ENCODE measurements around the gene ZNF639. TPM values are rescaled to one million over a fixed set of nuclear protein-coding genes. Genes with fewer than 3 reads are reported as not detected.
A peak's percentile ranks its signal among the peaks of the same experiment; 100 is the strongest.
"Not testable (repeated sequence)": the region's sequence is repeated elsewhere in the genome, so short reads cannot be mapped to it uniquely, and the experiment has no call there.

Gene ZNF639, protein sequence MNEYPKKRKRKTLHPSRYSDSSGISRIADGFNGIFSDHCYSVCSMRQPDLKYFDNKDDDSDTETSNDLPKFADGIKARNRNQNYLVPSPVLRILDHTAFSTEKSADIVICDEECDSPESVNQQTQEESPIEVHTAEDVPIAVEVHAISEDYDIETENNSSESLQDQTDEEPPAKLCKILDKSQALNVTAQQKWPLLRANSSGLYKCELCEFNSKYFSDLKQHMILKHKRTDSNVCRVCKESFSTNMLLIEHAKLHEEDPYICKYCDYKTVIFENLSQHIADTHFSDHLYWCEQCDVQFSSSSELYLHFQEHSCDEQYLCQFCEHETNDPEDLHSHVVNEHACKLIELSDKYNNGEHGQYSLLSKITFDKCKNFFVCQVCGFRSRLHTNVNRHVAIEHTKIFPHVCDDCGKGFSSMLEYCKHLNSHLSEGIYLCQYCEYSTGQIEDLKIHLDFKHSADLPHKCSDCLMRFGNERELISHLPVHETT
- 28.9 TPM for total RNA-seq
- long read RNA-seq, transcript ZNF639-209 (6 exons, 2,033 nt), result minor isoform, 19 of 63 reads
- long read RNA-seq, transcript ZNF639-207 (7 exons, 1,228 nt), result major isoform, 27 of 63 reads
- long read RNA-seq, partial matches to known transcripts, result 1 of 63 reads
- long read RNA-seq, other reads (novel, unspliced or antisense), result 12 of 63 reads

DNA sequence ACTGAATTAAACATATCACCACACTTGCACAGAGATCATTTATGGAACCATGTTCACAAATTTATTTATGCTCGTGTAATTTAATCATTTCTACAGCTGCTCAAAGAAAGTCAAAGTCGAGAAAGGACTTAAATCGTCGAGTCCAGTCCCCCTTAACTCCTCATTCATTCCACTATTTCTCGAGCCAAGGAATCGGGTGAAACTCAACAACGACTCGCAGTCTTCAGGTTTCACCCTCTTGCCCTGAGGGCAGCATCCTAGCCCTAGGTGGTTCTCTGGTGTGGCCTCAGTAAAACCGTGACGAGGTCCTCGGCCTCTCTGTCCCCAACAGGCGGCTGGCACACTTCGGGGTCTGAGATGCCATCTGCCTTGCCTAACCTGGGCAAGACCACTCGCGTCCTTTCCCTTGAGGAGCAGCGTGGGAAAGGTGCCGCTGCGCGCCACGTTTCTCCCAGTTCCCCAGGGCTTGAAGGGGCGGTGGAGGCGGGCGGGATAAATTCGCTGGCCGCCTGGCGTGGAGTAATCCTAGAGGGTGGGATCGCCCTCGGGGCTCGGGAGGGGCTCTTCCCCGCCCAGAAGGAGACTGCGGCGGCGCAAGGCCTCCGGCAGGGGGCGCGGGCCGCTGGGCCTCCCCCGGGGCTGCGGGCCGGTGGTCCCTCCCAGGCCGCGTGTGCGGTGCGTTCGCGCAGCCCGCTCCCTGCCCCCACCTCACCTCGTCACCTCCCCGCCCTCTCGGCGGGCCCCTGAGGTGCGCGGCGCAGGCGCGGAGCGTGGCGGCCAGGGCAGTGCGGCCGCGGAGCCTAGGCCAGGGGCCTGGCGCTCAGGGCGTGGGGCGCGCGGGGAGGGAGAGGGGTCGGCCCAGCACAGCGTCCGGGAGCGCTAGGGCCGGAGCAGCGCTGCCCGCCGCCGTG is at the start of gene ZNF639:
TSS of gene ZNF639 (plus strand) at position 746 of the 911 bp plus-strand sequence. CDS start 5,263 bp downstream, outside the sequence.
- Histone ChIP-seq H3K4me1 (peaks cover 15% of the 10 kb centered on the region), H3K4me3 (peak within 1 kb of the TSS; percentile 88), H3K9me3 (no peaks in the 10 kb centered on the region), H3K27ac (peak within 1 kb of the TSS; percentile 96), H3K27me3 (no peaks in the 10 kb centered on the region), H3K36me3 (no peaks in the 10 kb centered on the region)
- TF ChIP-seq, protein P1, sequence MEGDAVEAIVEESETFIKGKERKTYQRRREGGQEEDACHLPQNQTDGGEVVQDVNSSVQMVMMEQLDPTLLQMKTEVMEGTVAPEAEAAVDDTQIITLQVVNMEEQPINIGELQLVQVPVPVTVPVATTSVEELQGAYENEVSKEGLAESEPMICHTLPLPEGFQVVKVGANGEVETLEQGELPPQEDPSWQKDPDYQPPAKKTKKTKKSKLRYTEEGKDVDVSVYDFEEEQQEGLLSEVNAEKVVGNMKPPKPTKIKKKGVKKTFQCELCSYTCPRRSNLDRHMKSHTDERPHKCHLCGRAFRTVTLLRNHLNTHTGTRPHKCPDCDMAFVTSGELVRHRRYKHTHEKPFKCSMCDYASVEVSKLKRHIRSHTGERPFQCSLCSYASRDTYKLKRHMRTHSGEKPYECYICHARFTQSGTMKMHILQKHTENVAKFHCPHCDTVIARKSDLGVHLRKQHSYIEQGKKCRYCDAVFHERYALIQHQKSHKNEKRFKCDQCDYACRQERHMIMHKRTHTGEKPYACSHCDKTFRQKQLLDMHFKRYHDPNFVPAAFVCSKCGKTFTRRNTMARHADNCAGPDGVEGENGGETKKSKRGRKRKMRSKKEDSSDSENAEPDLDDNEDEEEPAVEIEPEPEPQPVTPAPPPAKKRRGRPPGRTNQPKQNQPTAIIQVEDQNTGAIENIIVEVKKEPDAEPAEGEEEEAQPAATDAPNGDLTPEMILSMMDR (IDR thresholded peaks at IDR 0.05), result peak; percentile 83
- intact Hi-C loops (cut with DNase I), result no loop called here
- ATAC-seq (peak; percentile 95), DNase-seq (peak; percentile 92)

DNA sequence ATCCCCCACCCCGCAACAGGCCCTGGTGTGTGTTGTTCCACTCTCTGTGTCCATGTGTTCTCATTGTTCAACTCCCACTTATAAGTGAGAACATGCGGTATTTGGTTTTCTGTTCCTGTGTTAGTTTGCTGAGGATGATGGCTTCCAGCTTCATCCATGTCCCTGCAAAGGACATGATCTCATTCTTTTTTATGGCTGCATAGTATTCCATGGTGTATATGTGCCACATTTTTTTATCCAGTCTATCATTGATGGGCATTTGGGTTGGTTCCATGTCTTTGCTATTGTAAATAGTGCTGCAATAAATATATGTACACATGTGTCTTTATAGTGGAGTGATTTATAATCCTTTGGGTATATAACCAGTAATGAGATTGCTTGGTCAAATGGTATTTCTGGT is 48.4 kb upstream of the ZNF639 start:
- ATAC-seq; H3K9me3 ChIP-seq; H3K27ac ChIP-seq; H3K4me1 ChIP-seq; H3K36me3 ChIP-seq; DNase-seq; H3K4me3 ChIP-seq; intact Hi-C loops (cut with DNase I); H3K27me3 ChIP-seq: not testable (repeated sequence)

DNA sequence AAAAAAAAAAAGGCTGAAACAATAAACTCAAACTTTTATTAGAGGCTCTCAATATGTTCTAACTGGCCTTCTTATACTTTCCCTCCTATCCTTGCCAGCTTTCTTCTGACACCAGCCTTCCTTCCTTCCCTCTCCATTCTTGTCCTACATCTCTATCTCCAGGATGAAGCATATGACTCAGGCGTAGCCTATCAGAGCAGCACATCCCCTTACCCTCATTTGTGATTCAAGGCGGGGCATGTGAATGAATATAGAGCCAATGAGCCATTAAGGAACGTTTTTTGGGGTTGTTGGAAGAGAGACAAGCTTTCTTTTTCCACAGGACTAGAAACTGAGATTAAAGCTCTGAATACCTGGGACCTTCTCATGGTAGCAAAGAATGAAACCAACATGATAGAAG is 46.8 kb upstream of the ZNF639 start:
- no peaks in the 10 kb centered on the region for H3K9me3 ChIP-seq
- DNase-seq, result no peak
- TF ChIP-seq, protein P1 (IDR thresholded peaks at IDR 0.05), result no peak
- H3K36me3 ChIP-seq, result no peaks in the 10 kb centered on the region
- no peak for ATAC-seq
- intact Hi-C loops (cut with DNase I), result no loop called here
- H3K27me3 ChIP-seq, result no peaks in the 10 kb centered on the region
- H3K4me3 ChIP-seq, result no peak overlapping the region
- no peaks in the 10 kb centered on the region for H3K4me1 ChIP-seq
- H3K27ac ChIP-seq, result no peak overlapping the region

DNA sequence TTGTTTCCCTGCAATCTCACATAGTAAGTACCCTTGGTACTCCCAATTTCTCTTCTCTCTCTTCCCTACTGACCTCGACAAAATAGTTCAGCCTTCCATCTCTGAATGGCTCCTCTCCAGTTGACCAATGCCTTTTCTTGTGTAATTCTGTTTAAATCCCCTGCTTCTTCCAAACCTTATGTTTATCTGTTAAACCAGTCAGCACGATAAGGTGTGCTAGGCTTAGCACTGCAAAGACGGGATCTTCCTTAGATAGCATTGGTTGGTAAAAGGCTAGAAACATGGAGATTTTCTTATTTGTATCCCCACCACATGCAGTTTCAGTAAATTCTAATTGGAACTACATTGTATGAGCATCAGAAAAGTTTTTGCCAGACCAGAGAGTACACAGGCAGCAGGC is 46.1 kb upstream of the ZNF639 start:
- Histone ChIP-seq H3K36me3 (no peaks in the 10 kb centered on the region), H3K27me3 (no peaks in the 10 kb centered on the region), H3K4me3 (no peak overlapping the region), H3K27ac (no peak overlapping the region), H3K4me1 (no peaks in the 10 kb centered on the region), H3K9me3 (no peaks in the 10 kb centered on the region)
- intact Hi-C loops (cut with DNase I), result no loop called here
- no peak for ATAC-seq
- TF ChIP-seq, protein P1 (IDR thresholded peaks at IDR 0.05), result no peak
- DNase-seq, result no peak

DNA sequence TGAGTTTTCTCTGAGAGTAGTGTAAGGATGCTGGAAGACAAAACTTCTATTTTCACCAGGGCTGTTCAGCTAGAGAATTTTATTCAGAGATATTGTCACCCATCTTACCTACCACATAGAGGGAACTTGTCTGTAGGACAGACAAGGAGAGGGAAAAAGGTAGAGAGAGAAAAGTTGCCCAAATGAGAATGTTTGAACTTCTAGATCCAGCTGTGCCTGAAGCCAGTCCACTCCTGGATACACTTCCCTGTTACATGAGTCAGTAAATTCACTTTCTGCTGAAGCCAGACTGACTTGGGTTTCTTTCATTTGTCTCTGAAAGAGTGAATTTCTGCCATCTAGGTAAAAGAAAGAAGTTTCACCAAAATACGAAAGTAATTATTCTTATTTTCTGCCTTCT is 44.7 kb upstream of the ZNF639 start:
- intact Hi-C loops (cut with DNase I), result no loop called here
- no peaks in the 10 kb centered on the region for H3K27me3 ChIP-seq

More for the DNA sequence above, 44.7 kb upstream of the ZNF639 start:
- no peak overlapping the region for H3K4me3 ChIP-seq
- no peak overlapping the region for H3K27ac ChIP-seq
- H3K4me1 ChIP-seq, result no peaks in the 10 kb centered on the region
- ATAC-seq (no peak), DNase-seq (no peak)
- TF ChIP-seq, protein P1 (IDR thresholded peaks at IDR 0.05), result no peak
- no peaks in the 10 kb centered on the region for H3K36me3 ChIP-seq
- no peaks in the 10 kb centered on the region for H3K9me3 ChIP-seq
